ENCODE results near the gene PSD4. TPM values are rescaled to one million over a fixed set of nuclear protein-coding genes. Genes with fewer than 3 reads are reported as not detected.

PSD4 gene
- total and polyA plus RNA-seq, 12 donors, result 19.2 to 164 (median 70.5) TPM

DNA sequence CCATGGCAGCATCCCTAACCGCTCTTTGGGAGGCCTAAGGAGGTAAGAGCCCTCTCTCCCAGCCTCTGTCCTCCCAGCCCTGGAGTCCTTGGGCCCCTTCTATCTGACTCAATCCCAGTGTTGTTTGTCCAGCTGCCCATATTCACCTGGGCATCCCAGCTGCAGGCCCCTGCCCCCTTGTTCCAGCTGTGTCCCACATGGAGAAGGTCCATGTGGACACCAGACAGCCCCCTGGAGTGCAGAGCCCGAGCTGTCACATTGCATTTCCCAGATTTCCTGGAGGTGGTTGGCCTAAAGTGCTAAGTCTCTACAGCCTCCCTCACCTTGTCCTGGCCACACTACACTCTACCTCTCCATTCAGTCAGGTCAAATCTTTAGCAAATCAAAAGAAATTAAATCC lies 42.5 kb downstream of the PSD4 start:
- no peaks in the 10 kb centered on the region for H3K9me3 ChIP-seq (replicated peaks in 1 of 3)
- H3K4me3 ChIP-seq, result no peak overlapping the region
- H3K4me1 ChIP-seq (replicated peaks in 1 of 2), result peaks cover 40 to 61% of the 10 kb centered on the region in 2 donors
- DNase-seq, result no peak
- intact Hi-C loops (cut with DNase I), result no loop called here
- 95 to 100% (median 98%) methylated on average over 2 of the region's 2 CpGs for WGBS, 4 donors
- H3K27me3 ChIP-seq, result no peaks in the 10 kb centered on the region
- TF ChIP-seq, protein P1, sequence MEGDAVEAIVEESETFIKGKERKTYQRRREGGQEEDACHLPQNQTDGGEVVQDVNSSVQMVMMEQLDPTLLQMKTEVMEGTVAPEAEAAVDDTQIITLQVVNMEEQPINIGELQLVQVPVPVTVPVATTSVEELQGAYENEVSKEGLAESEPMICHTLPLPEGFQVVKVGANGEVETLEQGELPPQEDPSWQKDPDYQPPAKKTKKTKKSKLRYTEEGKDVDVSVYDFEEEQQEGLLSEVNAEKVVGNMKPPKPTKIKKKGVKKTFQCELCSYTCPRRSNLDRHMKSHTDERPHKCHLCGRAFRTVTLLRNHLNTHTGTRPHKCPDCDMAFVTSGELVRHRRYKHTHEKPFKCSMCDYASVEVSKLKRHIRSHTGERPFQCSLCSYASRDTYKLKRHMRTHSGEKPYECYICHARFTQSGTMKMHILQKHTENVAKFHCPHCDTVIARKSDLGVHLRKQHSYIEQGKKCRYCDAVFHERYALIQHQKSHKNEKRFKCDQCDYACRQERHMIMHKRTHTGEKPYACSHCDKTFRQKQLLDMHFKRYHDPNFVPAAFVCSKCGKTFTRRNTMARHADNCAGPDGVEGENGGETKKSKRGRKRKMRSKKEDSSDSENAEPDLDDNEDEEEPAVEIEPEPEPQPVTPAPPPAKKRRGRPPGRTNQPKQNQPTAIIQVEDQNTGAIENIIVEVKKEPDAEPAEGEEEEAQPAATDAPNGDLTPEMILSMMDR (IDR thresholded peaks at IDR 0.05), result no peak
- TF ChIP-seq POLR2A (IDR thresholded peaks at IDR 0.05), result no peak
- peak overlapping the region in 1 of 5 donors; percentile 90 for H3K27ac ChIP-seq
- H3K36me3 ChIP-seq (replicated peaks in 1 of 2), result no peaks in the 10 kb centered on the region

DNA sequence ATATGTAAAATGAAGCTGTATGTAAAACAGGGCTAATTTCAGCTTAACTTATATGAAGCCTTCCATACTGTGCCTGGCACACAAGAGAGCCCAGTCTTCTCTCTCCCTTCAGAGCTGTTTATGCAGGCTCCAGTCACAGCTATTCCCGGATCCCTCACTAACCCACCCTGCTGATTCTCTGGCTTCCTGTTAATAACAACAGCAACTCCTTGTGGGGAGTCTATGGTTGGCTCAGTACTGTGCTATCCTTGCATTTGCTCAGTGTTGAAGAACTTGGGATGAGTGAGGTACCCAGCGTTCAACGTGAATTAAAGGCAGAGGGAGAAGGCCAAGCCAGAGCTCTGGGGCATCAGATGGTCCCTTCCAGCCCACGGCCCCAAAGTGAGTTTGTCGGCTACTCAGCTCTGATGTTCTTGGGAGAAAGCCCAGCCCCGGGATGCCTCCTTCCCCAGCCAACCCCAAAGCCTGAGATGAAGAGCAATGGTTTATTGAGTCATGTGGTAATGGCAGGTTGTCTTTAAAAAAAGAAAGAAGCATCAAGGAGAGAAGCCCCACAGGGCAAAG lies 43.2 kb downstream of the PSD4 start:
- intact Hi-C loops (cut with DNase I), result no loop called here
- H3K4me1 ChIP-seq (replicated peaks in 1 of 2), result peaks cover 36 to 55% of the 10 kb centered on the region in 2 donors
- no peak for DNase-seq

DNA sequence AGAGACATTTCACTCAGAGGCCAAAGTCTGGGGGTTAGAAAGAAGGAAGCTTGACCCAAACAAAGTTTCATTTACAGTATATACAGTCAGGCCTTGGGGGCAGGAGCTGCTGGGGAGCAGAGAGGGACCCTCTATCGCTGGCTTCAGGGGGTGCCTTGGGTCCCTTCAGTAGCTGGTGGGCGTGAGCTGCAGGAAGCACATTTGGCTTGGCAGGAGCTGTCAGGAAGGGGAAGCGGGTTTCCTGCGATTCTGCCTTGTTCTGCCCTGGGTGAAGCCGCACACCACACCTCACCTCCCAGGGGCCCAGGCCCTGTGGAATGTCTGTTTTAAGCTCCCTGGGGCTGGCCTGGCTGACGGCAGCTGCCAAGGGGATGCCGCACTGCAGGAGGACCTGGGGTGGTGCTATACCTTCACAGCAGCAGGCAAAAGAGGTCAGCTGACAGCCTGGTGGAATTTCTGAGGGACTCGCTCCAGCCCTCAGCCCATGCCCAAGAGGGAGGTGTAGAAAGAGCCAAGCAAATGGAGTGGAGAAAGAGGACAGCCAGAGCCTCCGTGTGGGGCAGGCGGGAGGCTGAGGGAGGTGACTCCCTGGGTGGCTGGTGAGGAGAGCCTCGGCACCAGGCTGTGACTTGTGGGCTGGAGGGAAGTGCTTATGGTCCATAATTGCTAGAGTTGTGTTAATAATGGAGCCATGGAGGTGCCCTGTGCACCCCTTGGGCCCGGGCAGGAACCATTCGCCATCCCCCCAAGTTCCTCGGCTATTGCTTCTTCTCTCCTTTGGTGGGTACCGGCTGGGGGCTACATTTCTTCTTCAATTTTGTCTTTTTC lies 43.9 kb downstream of the PSD4 start:
- H3K36me3 ChIP-seq (replicated peaks in 1 of 2), result no peaks in the 10 kb centered on the region
- H3K9me3 ChIP-seq (replicated peaks in 1 of 3), result no peaks in the 10 kb centered on the region
- 73 to 90% (median 76%) methylated on average over 11 to 15 of the region's 15 CpGs for WGBS, 4 donors
- TF ChIP-seq POLR2A (IDR thresholded peaks at IDR 0.05), result no peak
- TF ChIP-seq, protein P1 (IDR thresholded peaks at IDR 0.05), result no peak
- peaks cover 36 to 50% of the 10 kb centered on the region in 2 donors for H3K4me1 ChIP-seq (replicated peaks in 1 of 2)
- intact Hi-C loops (cut with DNase I), result no loop called here
- no peaks in the 10 kb centered on the region for H3K27me3 ChIP-seq
- DNase-seq, result peak in 1 of 7 donors; percentile 42
- H3K4me3 ChIP-seq, result no peak overlapping the region
- peak overlapping the region; percentile 48 to 93 (median 83) for H3K27ac ChIP-seq

More for the DNA sequence above, 43.2 kb downstream of the PSD4 start:
- no peak for TF ChIP-seq POLR2A (IDR thresholded peaks at IDR 0.05)
- TF ChIP-seq, protein P1 (IDR thresholded peaks at IDR 0.05), result no peak
- H3K27ac ChIP-seq, result peak overlapping the region in 4 of 5 donors; percentile 68 to 93 (median 86)
- H3K36me3 ChIP-seq (replicated peaks in 1 of 2), result no peaks in the 10 kb centered on the region
- H3K9me3 ChIP-seq (replicated peaks in 1 of 3), result no peaks in the 10 kb centered on the region
- H3K27me3 ChIP-seq, result no peaks in the 10 kb centered on the region
- 73 to 78% (median 75%) methylated on average over 6 of the region's 6 CpGs for WGBS, 4 donors
- no peak overlapping the region for H3K4me3 ChIP-seq

DNA sequence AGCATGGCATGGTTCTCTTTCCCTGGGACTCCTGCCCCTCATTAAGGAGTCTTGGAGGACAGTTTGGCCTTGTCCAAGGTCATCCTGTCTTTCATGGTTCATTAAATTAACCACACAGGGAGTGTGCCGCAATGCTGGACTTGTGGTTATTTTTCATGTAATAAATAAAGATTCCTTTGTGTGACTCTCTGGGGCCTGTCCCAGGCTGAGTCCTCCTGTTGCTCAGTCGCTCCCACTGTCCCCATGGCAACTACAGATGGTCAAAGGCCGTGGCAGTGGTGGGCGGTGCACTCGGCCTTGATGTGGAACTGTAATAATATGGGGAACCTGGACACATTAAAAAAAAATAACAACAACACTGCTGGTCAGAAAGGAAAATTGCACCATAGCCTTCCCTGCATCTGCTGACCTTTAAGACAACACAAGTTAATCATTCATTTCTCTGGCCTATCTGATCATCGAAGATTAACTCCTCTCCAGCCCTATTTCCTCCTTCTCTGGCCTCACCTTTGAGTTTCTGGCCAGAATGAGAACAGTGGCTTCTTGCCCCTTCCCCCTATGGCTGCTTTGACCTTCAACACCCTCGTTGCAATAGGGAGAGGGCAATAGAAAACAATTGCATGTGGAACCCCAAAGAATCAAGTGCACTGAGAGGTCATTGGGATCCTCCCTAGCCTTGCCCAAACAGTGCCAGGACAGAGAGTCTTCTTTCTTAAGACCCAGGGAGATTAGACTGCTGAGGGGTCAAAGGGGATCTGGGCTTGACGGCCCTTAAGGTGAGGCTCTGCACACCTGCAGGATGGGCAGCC lies 44.7 kb downstream of the PSD4 start:
- peak overlapping the region; percentile 68 to 93 (median 83) for H3K27ac ChIP-seq
- peak; percentile 64 to 96 (median 91) for DNase-seq
- H3K27me3 ChIP-seq, result no peaks in the 10 kb centered on the region
- H3K36me3 ChIP-seq (replicated peaks in 1 of 2), result no peaks in the 10 kb centered on the region
- intact Hi-C loops (cut with DNase I), result no loop called here
- H3K9me3 ChIP-seq (replicated peaks in 1 of 3), result no peaks in the 10 kb centered on the region
- H3K4me3 ChIP-seq, result no peak overlapping the region
- WGBS, 4 donors, result 34 to 54% (median 38%) methylated on average over 8 of the region's 8 CpGs
- peaks cover 36 to 47% of the 10 kb centered on the region in 2 donors for H3K4me1 ChIP-seq (replicated peaks in 1 of 2)
- TF ChIP-seq POLR2A (IDR thresholded peaks at IDR 0.05), result no peak
- TF ChIP-seq, protein P1 (IDR thresholded peaks at IDR 0.05), result peak in 3 of 6 experiments; percentile 13 to 26 (median 17)

Measured in adrenal gland (tissue), 12 donors.